GM12891 (cell line): ENCODE data around the gene CDYL.

ENCODE experiments used
- POLR2A ChIP-seq: IDR thresholded peaks from 2 replicates; pipeline ENCODE4 v1.6.1; 2011; ENCODE audit warnings: low read depth, low read length, control low read depth
- POLR2AphosphoS5 ChIP-seq: IDR thresholded peaks from 2 replicates; pipeline ENCODE4 v1.6.1; 2011; ENCODE audit warnings: low read depth, low read length, control low read depth
- SPI1 ChIP-seq: IDR thresholded peaks from 2 replicates; pipeline ENCODE4 v1.6.1; 2011; ENCODE audit warnings: low read depth, low read length, control low read depth

GRCh38 chr6:4763921-4764320 lies 12.3 kb upstream of the CDYL start:
- no peak for TF ChIP-seq POLR2A
- no peak for TF ChIP-seq POLR2AphosphoS5
- TF ChIP-seq SPI1, result no peak
